ENCODE data around the gene PITPNC1. TPM values are rescaled to one million over a fixed set of nuclear protein-coding genes. Genes with fewer than 3 reads are reported as not detected.

The PITPNC1 gene
- total RNA-seq, 1 experiment from 2014 or later, result 37.5 TPM

DNA sequence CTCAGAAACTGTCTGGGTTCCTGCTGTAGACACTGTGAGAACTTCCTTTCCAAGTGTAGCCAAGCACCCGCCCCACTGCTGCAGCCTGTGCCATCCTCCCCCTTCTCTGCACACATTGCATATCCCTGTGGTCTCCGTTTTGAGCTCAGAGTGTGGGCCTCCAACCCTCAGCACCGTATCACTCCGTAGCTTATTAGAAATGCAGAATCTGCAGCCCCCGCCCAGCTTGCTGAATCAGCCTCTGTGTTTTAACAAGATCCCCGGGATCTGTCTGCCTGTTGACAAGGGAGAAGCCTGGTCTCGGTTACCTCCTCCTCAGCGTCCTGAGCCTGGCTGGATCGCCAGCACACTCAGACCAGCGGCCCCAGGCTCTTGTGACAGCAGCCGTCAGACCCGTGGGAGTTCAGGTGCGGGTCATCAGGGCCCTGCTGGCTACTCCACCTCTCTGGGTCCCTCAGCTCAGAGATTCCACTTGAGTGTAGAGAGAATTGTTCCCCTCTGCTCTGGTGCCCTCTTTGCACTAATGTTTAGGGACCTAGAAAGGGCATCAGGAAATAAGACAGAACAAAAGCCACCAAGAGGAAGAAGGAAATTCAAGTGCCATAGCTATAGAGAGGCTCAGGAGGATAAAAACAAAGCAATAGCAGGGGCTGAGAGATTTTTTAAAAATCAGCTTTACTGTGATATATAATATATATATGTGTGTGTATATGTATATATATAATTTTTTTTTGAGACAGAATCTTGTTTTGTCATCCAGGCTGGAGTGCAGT lies 92.3 kb downstream of the PITPNC1 start:
- Histone ChIP-seq H3K27me3 (ENCODE audit: insufficient read depth, low read length) (no peaks in the 10 kb centered on the region), H2AK5ac (ENCODE audit: insufficient read length, low read length) (no peak overlapping the region), H2BK20ac (ENCODE audit: low read depth, low read length, poor library complexity, severe bottlenecking) (no peak overlapping the region), H3K4me1 (ENCODE audit: insufficient read depth, low read length) (peaks cover 7% of the 10 kb centered on the region; the same call in 1 of the 2 replicates), H2BK5ac (ENCODE audit: insufficient read length, low read length) (no peak overlapping the region), H3K18ac (ENCODE audit: insufficient read length, low read depth, low read length) (no peak overlapping the region), H2AFZ (ENCODE audit: low read length) (no peak overlapping the region), H4K5ac (ENCODE audit: insufficient read length, low read depth, low read length) (no peak overlapping the region), H4K20me1 (ENCODE audit: control insufficient read depth, insufficient read depth, insufficient read length) (peaks cover 2% of the 10 kb centered on the region), H3K9ac (ENCODE audit: extremely low read depth, insufficient read length, low read length) (peak overlapping the region; percentile 3), H4K91ac (ENCODE audit: insufficient read length, low read depth, low read length) (no peak overlapping the region), H4K8ac (replicated peaks; ENCODE audit: insufficient read length, low read depth, low read length) (no peak overlapping the region), H3K23me2 (ENCODE audit: insufficient read length, low read depth, low read length, poor library complexity, severe bottlenecking) (no peaks in the 10 kb centered on the region), H3K79me2 (ENCODE audit: insufficient read depth, low read length) (no peaks in the 10 kb centered on the region; the same call in 1 of the 2 replicates), H3K14ac (ENCODE audit: insufficient read depth, low read length) (no peak overlapping the region; the same call in 1 of the 2 replicates), H3K4me2 (ENCODE audit: insufficient read depth, insufficient read length, low read length) (no peak overlapping the region), H3T11ph (ENCODE audit: low read length) (no peak overlapping the region), H3K9me3 (ENCODE audit: control insufficient read depth, low read depth, low read length) (no peaks in the 10 kb centered on the region), H3K4ac (ENCODE audit: low read depth, low read length) (no peak overlapping the region), H3K56ac (ENCODE audit: insufficient read length, low read depth, low read length) (no peak overlapping the region), H3K27ac (ENCODE audit: insufficient read length, low read depth, low read length) (no peak overlapping the region), H3K79me1 (ENCODE audit: insufficient read depth, low read depth, low read length, poor library complexity, severe bottlenecking) (no peaks in the 10 kb centered on the region), H2BK12ac (ENCODE audit: insufficient read length, low read depth, low read length) (no peak overlapping the region), H2BK15ac (ENCODE audit: low read depth, low read length) (no peak overlapping the region), H2BK120ac (ENCODE audit: low read depth, low read length, poor library complexity, severe bottlenecking) (no peak overlapping the region), H3K23ac (ENCODE audit: insufficient read length, low read depth, low read length) (no peak overlapping the region)
- no CpG with 5 or more reads among the region's 13 CpGs for WGBS (ENCODE audit: extremely low coverage, insufficient read length, low lambda C conversion rate)
- peaks cover 10 to 17% of the 10 kb centered on the region in 2 experiments for H3K9me3 Mint-ChIP-seq
- DNase-seq, result peak; percentile 62
- peaks cover 11 to 15% (median 13%) of the 10 kb centered on the region in 3 experiments; a peak in 6 of 7 replicates for H3K36me3 Mint-ChIP-seq (ENCODE audit: insufficient read depth in 1 of 3, low read depth in 3 of 3)
- H3K27ac Mint-ChIP-seq, result peak overlapping the region in 2 of 3 experiments; percentile 85 to 89; a peak in 4 of 7 replicates
- TF ChIP-seq, protein P1, sequence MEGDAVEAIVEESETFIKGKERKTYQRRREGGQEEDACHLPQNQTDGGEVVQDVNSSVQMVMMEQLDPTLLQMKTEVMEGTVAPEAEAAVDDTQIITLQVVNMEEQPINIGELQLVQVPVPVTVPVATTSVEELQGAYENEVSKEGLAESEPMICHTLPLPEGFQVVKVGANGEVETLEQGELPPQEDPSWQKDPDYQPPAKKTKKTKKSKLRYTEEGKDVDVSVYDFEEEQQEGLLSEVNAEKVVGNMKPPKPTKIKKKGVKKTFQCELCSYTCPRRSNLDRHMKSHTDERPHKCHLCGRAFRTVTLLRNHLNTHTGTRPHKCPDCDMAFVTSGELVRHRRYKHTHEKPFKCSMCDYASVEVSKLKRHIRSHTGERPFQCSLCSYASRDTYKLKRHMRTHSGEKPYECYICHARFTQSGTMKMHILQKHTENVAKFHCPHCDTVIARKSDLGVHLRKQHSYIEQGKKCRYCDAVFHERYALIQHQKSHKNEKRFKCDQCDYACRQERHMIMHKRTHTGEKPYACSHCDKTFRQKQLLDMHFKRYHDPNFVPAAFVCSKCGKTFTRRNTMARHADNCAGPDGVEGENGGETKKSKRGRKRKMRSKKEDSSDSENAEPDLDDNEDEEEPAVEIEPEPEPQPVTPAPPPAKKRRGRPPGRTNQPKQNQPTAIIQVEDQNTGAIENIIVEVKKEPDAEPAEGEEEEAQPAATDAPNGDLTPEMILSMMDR (conservative IDR thresholded peaks at IDR 0.05), result 0 out of 3 replicates have a peak, but pooled peaks have one; percentile 2
- H3K4me1 Mint-ChIP-seq, result peaks cover 44 to 50% of the 10 kb centered on the region in 2 experiments
- H3K4me3 Mint-ChIP-seq, result no peak overlapping the region; a peak in 1 of 5 replicates
- H3K27me3 Mint-ChIP-seq (ENCODE audit: low read depth), result no peaks in the 10 kb centered on the region

Data from H9 (cell line).